NCI-H1930 (cell line): ENCODE measurements around the gene BRCA1.
"Not testable (repeated sequence)": the region's sequence is repeated elsewhere in the genome, so short reads cannot be mapped to it uniquely, and the experiment has no call there.

Source experiments
- DNase-seq, 2 experiments: peaks; one replicate each; lab custom pipeline; 2025; lab: John Stamatoyannopoulos, UW

BRCA1 gene

GRCh38 chr17:43003542-43004172, 121.5 kb downstream of the BRCA1 start:
- DNase-seq: no peak

GRCh38 chr17:43000894-43001293, 124.3 kb downstream of the BRCA1 start:
- not testable (repeated sequence) for DNase-seq

GRCh38 chr17:42999003-42999525, 126.1 kb downstream of the BRCA1 start:
- no peak for DNase-seq

GRCh38 chr17:42997984-42998938, 126.9 kb downstream of the BRCA1 start, which contains the start of gene RPL27:
RPL27 (plus strand) TSS chr17:42998419; CDS start chr17:42998751, 332 bp downstream.
- DNase-seq: peak; percentile 99

GRCh38 chr17:42997390-42997983, 127.7 kb downstream of the BRCA1 start:
- no peak for DNase-seq
